Endothelial cell of umbilical vein (primary cell): ENCODE data around the gene CLIP2. TPM values are rescaled to one million over a fixed set of nuclear protein-coding genes. Genes with fewer than 3 reads are reported as not detected.

Source experiments
- BruUV-seq: library from RNA; stranded (reverse); fragments of 400-500 nt; replicated peaks from 2 replicates; lab custom pipeline; 2021; lab: Mats Ljungman, UMichigan
- CTCF ChIA-PET: fragments of 300-600, 350-600 bp; sonication (Branson Sonifier 250); formaldehyde crosslinking; loops from one replicate; lab custom pipeline; 2021; ENCODE audit warnings: antibody characterized with exemption, inconsistent platforms; lab: Charles Lee
- POLR2A ChIA-PET: fragments of 300-600, 350-600 bp; sonication (Branson Sonifier 250); formaldehyde crosslinking; loops from one replicate; lab custom pipeline; 2021; ENCODE audit warnings: antibody characterized with exemption, inconsistent platforms; lab: Charles Lee
- DNase-seq: peaks from one replicate; pipeline ENCODE4 v3.0.0-alpha.2; 2011; ENCODE audit warnings: low read depth, low spot score
- FAIRE-seq: peaks from 2 replicates; lab custom pipeline; 2011; peaks lifted over from hg19 to GRCh38; lab: Jason Lieb, UNC
- H2AFZ ChIP-seq: 2 replicates; pipeline ENCODE4 v1.6.0; 2012; ENCODE audit warnings: low read depth, low read length, control low read depth, inconsistent platforms
- H3K27ac ChIP-seq: 2 replicates; pipeline ENCODE4 v1.5.1; 2011; ENCODE audit warnings: low read depth, mild to moderate bottlenecking, control low read depth, low read length, moderate library complexity; ENCODE audit not compliant: insufficient read depth
- H3K27me3 ChIP-seq, 2 experiments: 2 replicates each; pipeline versions ENCODE4 v1.6.0 to v1.6.1; 2011; ENCODE audit warnings: low read length in 2 of 2, mixed read lengths in 1 of 2; ENCODE audit not compliant: control insufficient read depth in 2 of 2, insufficient read depth in 2 of 2
- H3K36me3 ChIP-seq, 2 experiments: 2 replicates in 1 of 2; 3 replicates in 1 of 2; pipeline ENCODE4 v1.5.1; 2011; ENCODE audit warnings: low read length in 2 of 2, mild to moderate bottlenecking in 1 of 2, moderate library complexity in 1 of 2; ENCODE audit not compliant: control insufficient read depth in 2 of 2, insufficient read depth in 2 of 2; ENCODE audit errors: extremely low read depth in 1 of 2
- H3K4me1 ChIP-seq: 3 replicates; pipeline ENCODE4 v1.5.1; 2011; ENCODE audit warnings: mild to moderate bottlenecking, low read length; ENCODE audit not compliant: control insufficient read depth, insufficient read depth; ENCODE audit errors: extremely low read depth
- H3K4me2 ChIP-seq: 2 replicates; pipeline ENCODE4 v1.6.1; 2011; ENCODE audit warnings: low read length, control low read depth, mixed read lengths; ENCODE audit not compliant: insufficient read depth
- H3K4me3 ChIP-seq, 3 experiments: fragments of 200-600 bp in 1 of 3; sonication (generic), shearing (Covaris generic) in 1 of 3; replicated peaks in 1 of 3; 2 replicates each; pipeline ENCODE4 v1.5.1; 2011 to 2016; ENCODE audit warnings: control low read depth in 3 of 3, low read length in 3 of 3, mild to moderate bottlenecking in 2 of 3, inconsistent platforms in 1 of 3, low read depth in 1 of 3, moderate library complexity in 1 of 3; ENCODE audit not compliant: insufficient read depth in 1 of 3
- H3K79me2 ChIP-seq: 2 replicates; pipeline ENCODE4 v1.6.0; 2012; ENCODE audit warnings: low read length, inconsistent platforms; ENCODE audit not compliant: control insufficient read depth, insufficient read depth
- H3K9ac ChIP-seq: replicated peaks from 2 replicates; pipeline ENCODE3; 2011; ENCODE audit warnings: low read length, control low read depth; ENCODE audit not compliant: insufficient read depth; ENCODE audit errors: extremely low read depth
- H3K9me1 ChIP-seq: replicated peaks from 3 replicates; pipeline ENCODE4 v1.6.0; 2011; ENCODE audit warnings: mild to moderate bottlenecking, low read length; ENCODE audit not compliant: control insufficient read depth, insufficient read depth; ENCODE audit errors: extremely low read depth
- H3K9me3 ChIP-seq: replicated peaks from 2 replicates; pipeline ENCODE4 v1.5.1; 2012; ENCODE audit warnings: low read length, inconsistent platforms; ENCODE audit not compliant: control insufficient read depth, insufficient read depth
- H4K20me1 ChIP-seq: replicated peaks from 2 replicates; pipeline ENCODE3; 2011; ENCODE audit warnings: mild to moderate bottlenecking, low read length; ENCODE audit not compliant: control insufficient read depth, insufficient read depth; ENCODE audit errors: extremely low read depth
- EZH2 ChIP-seq: IDR thresholded peaks from 2 replicates; pipeline ENCODE4 v1.6.1; 2012; ENCODE audit warnings: borderline replicate concordance, low read depth, mild to moderate bottlenecking, moderate library complexity, low read length, inconsistent platforms; ENCODE audit not compliant: severe bottlenecking
- FOS ChIP-seq: IDR thresholded peaks from 2 replicates; pipeline ENCODE4 v1.6.1; 2011; ENCODE audit warnings: mild to moderate bottlenecking, low read length, moderate library complexity, borderline replicate concordance; ENCODE audit not compliant: insufficient read depth
- GATA2 ChIP-seq: IDR thresholded peaks from 2 replicates; pipeline ENCODE4 v1.7.0; 2011; ENCODE audit warnings: low read depth, mild to moderate bottlenecking, moderate library complexity, mixed read lengths, low read length; ENCODE audit not compliant: insufficient read length, insufficient read depth
- JUN ChIP-seq: IDR thresholded peaks from 2 replicates; pipeline ENCODE4 v1.6.1; 2011; ENCODE audit warnings: borderline replicate concordance, low read depth; ENCODE audit not compliant: insufficient read length, insufficient read depth
- MAX ChIP-seq: IDR thresholded peaks from 2 replicates; pipeline ENCODE4 v1.6.1; 2011; ENCODE audit not compliant: insufficient read depth, insufficient read length
- MYC ChIP-seq: IDR thresholded peaks from one replicate; pipeline ENCODE4 v1.6.1; 2011; ENCODE audit warnings: mild to moderate bottlenecking, low read depth, low read length
- POLR2A ChIP-seq: IDR thresholded peaks from 2 replicates; pipeline ENCODE4 v1.6.1; 2012; ENCODE audit warnings: low read depth, mild to moderate bottlenecking, control low read depth, low read length
- POLR2AphosphoS5 ChIP-seq: IDR thresholded peaks from 2 replicates; pipeline ENCODE4 v1.6.1; 2012; ENCODE audit warnings: low read depth, mild to moderate bottlenecking, control low read depth, low read length, moderate library complexity; ENCODE audit not compliant: insufficient read depth
- dilution Hi-C: fragments of 300-500 bp; cut with MboI; formaldehyde crosslinking; loops from one replicate; pipeline ENCODE4 v1.15.0; 2019; ENCODE audit warnings: low sequenced_read_pairs; ENCODE audit not compliant: extremely low pct_ligation_motif_present
- intact Hi-C: fragments of 100-400 bp; cut with micrococcal nuclease; formaldehyde crosslinking; loops from one replicate; pipeline ENCODE4 v1.10.0; 2022
- polyA plus RNA-seq, 4 experiments: library from polyadenylated mRNA; depleted of rRNA in 3 of 4; stranded (reverse) in 3 of 4; unstranded in 1 of 4; fragments of >200 nt; gene quantifications; 2 replicates each; pipeline versions ENCODE4 v1.2.1 to v1.2.3, GENCODE V29; 2011 to 2012; ENCODE audit warnings: missing spikeins in 1 of 4
- total RNA-seq: library from RNA; stranded (reverse); gene quantifications from 2 replicates; pipeline ENCODE4 v1.2.3, GENCODE V29; 2021
- TF ChIP-seq, protein P1 (sequence below), 2 donors: IDR thresholded peaks; 1 replicate in 1 of 2; 2 replicates in 1 of 2; pipeline ENCODE4 v1.5.1; 2011; ENCODE audit warnings: low read length in 2 of 2, mild to moderate bottlenecking in 2 of 2, moderate library complexity in 2 of 2, control low read depth in 1 of 2, inconsistent platforms in 1 of 2, low read depth in 1 of 2; ENCODE audit not compliant: insufficient read depth in 1 of 2; ENCODE audit errors: extremely low read depth in 1 of 2

The CLIP2 gene
- total and polyA plus RNA-seq, 2 donors (not counting 3 experiments of a cell fraction or from before 2014, with no cell fraction given), result 8.3 to 37.1 TPM

GRCh38 chr7:74365322-74366022 is 76.3 kb downstream of the CLIP2 start:
- no peak overlapping the region for H2AFZ ChIP-seq
- H4K20me1 ChIP-seq, result no peaks in the 10 kb centered on the region
- no peak overlapping the region for H3K4me2 ChIP-seq
- H3K9me1 ChIP-seq, result no peaks in the 10 kb centered on the region
- H3K36me3 ChIP-seq, result peaks cover 0 to 2% of the 10 kb centered on the region in 2 experiments
- no peaks in the 10 kb centered on the region for H3K79me2 ChIP-seq
- no peak overlapping the region for H3K9ac ChIP-seq
- dilution Hi-C loops (no loop called here), intact Hi-C loops (no loop called here)
- no peak for TF ChIP-seq FOS
- TF ChIP-seq POLR2AphosphoS5, result no peak
- TF ChIP-seq MAX, result no peak
- no peak for TF ChIP-seq EZH2
- no peak for TF ChIP-seq GATA2
- TF ChIP-seq MYC, result no peak
- no peak for TF ChIP-seq POLR2A
- TF ChIP-seq JUN, result no peak
- TF ChIP-seq, protein P1, sequence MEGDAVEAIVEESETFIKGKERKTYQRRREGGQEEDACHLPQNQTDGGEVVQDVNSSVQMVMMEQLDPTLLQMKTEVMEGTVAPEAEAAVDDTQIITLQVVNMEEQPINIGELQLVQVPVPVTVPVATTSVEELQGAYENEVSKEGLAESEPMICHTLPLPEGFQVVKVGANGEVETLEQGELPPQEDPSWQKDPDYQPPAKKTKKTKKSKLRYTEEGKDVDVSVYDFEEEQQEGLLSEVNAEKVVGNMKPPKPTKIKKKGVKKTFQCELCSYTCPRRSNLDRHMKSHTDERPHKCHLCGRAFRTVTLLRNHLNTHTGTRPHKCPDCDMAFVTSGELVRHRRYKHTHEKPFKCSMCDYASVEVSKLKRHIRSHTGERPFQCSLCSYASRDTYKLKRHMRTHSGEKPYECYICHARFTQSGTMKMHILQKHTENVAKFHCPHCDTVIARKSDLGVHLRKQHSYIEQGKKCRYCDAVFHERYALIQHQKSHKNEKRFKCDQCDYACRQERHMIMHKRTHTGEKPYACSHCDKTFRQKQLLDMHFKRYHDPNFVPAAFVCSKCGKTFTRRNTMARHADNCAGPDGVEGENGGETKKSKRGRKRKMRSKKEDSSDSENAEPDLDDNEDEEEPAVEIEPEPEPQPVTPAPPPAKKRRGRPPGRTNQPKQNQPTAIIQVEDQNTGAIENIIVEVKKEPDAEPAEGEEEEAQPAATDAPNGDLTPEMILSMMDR (IDR thresholded peaks at IDR 0.05; ENCODE audit: extremely low read depth in 1 of 2, insufficient read depth in 1 of 2, low read depth in 1 of 2, low read length in 2 of 2), result no peak
- no peaks in the 10 kb centered on the region for H3K9me3 ChIP-seq
- FAIRE-seq, result no peak
- no peaks in the 10 kb centered on the region for H3K4me1 ChIP-seq
- H3K4me3 ChIP-seq, result no peak overlapping the region
- ChIA-PET CTCF (interaction anchor here (1.2 kb wide), 2 partner anchors 36 to 159 kb away, joined by 3 to 4 read pairs; no protein-coding TSS in a partner anchor), POLR2A (interaction anchor here (0.6 kb wide), 1 partner anchor 15 kb away, joined by 4 read pairs; no protein-coding TSS in a partner anchor)
- H3K27me3 ChIP-seq, result no peaks in the 10 kb centered on the region
- peak; percentile 34 for DNase-seq
- BruUV-seq, result no TSS peak
- H3K27ac ChIP-seq, result no peak overlapping the region
